ENCODE data around the gene FBXO40.

FBXO40 gene

DNA sequence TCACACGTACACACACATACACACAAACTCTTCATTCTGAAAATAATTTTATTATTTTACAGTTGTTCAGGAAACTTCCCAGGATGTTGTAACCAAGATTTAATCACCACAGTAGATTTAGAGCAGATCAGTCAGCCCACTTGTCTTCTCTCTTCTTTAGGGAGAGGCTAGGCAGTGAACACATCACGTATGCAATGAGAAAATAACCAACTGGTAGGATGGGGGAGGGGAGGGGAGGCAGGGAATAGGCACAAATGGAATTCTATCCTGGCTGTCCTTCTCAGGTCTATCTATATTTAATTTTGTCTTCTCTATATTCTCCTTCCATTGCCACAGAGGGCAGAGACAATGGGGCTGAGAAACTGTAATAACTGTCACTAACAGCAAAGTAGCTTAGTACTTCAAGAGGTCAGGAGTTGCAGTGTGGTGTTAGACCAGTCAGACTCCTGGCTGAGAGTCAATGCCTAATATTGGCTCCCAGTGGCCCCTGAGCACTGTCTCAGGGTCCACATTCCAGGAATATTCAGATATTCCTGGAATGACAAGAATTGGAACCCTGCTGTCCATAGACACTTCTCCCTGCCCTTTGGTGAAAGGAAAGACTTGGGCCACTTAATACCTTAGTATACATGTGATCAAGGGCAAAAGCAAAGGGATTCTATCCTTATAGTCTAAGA, 70.1 kb downstream of the FBXO40 start:
- DNase-seq, result no peak

GRCh38 chr3:121665488-121665887, 72.3 kb downstream of the FBXO40 start:
- no peak for DNase-seq

GRCh38 chr3:121667333-121667732, 74.2 kb downstream of the FBXO40 start:
- DNase-seq, result no peak

DNA sequence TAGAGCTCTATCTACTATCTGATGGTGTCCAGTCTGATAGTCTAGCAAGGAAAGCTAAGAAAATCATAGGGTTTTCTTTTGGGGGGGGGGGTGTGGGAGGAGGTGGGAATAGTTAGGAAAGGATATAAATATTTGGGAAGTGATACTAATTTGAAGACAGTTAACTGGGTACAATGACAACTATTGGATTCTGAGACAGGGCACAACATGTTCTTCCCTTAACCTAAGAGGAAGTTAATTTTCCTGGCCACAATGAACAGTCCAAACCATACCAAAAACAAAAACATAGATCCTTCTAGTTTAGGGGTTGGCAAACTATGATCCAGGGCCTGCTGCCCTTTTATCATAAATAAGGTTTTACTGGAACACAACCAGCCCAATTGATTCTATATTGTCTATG, 77.5 kb downstream of the FBXO40 start:
- DNase-seq, result no peak

GRCh38 chr3:121677141-121677540, 84.0 kb downstream of the FBXO40 start:
- DNase-seq, result no peak

Measured in NCI-H2081 (cell line).